Transverse colon (tissue), 4 donors: ENCODE results near the gene OGFR. TPM values are rescaled to one million over a fixed set of nuclear protein-coding genes. Genes with fewer than 3 reads are reported as not detected.

Experiments used
- DNase-seq: peaks from one replicate; pipeline ENCODE4 v3.0.0-alpha.2; 2019
- H3K27ac ChIP-seq, 4 donors: fragments of 200-600 bp; sonication (generic); 2 replicates each; pipeline ENCODE4 v1.5.1; 2016 to 2018; ENCODE audit warnings: inconsistent platforms in 4 of 4
- H3K27me3 ChIP-seq: fragments of 200-600 bp; sonication (generic); 2 replicates; pipeline ENCODE4 v1.5.1; 2017; ENCODE audit warnings: inconsistent platforms
- H3K36me3 ChIP-seq, 4 donors: fragments of 200-600 bp; sonication (generic); 2 replicates each; pipeline ENCODE4 v1.5.1; 2017 to 2019; ENCODE audit warnings: inconsistent platforms in 4 of 4
- H3K4me1 ChIP-seq, 4 donors: fragments of 200-600 bp; sonication (generic); 2 replicates each; pipeline ENCODE4 v1.5.1; 2017 to 2020; ENCODE audit warnings: inconsistent platforms in 4 of 4
- H3K4me3 ChIP-seq, 4 donors: fragments of 200-600 bp; sonication (generic); 1 replicate in 1 of 4; 2 replicates in 3 of 4; pipeline versions ENCODE4 v1.5.1 to v1.6.1; 2017 to 2019; ENCODE audit warnings: inconsistent platforms in 4 of 4
- H3K9me3 ChIP-seq, 2 donors: fragments of 200-600 bp; sonication (generic); 2 replicates each; pipeline ENCODE4 v1.5.1; 2017 to 2019; ENCODE audit warnings: inconsistent platforms in 2 of 2
- CTCF ChIP-seq, 5 experiments: fragments of 200-600 bp in 3 of 5; fragments of 450-650 bp in 2 of 5; sonication (generic) in 3 of 5; IDR thresholded peaks; 1 replicate in 2 of 5; 2 replicates in 3 of 5; pipeline ENCODE4 v1.5.1; 2016 to 2017; ENCODE audit warnings: antibody characterized with exemption in 5 of 5, inconsistent platforms in 3 of 5, mild to moderate bottlenecking in 2 of 5, moderate library complexity in 1 of 5
- EP300 ChIP-seq: sonication (generic); formaldehyde crosslinking; IDR thresholded peaks from one replicate; pipeline ENCODE4 v1.6.1; 2017; ENCODE audit warnings: antibody characterized with exemption, low read depth
- POLR2A ChIP-seq: fragments of 450-650 bp; IDR thresholded peaks from one replicate; pipeline ENCODE4 v1.6.1; 2016; ENCODE audit warnings: antibody characterized with exemption, mild to moderate bottlenecking, moderate library complexity
- POLR2AphosphoS5 ChIP-seq, 3 donors: sonication (generic); formaldehyde crosslinking; IDR thresholded peaks; one replicate each; pipeline ENCODE4 v1.6.1; 2016; ENCODE audit warnings: antibody characterized with exemption in 3 of 3
- WGBS, 2 donors: methylation state at CpG; one replicate each; pipeline ENCODE4 v1.1.5; 2018; ENCODE audit warnings: low coverage in 1 of 2; 5-methylcytosine and 5-hydroxymethylcytosine counted together
- in situ Hi-C, 4 donors: fragments of 200-750 bp; cut with MboI; loops; one replicate each; pipeline versions ENCODE4 v1.15.0 to v1.15.1; 2017; ENCODE audit warnings: low sequenced_read_pairs in 3 of 4, low pct_ligation_motif_present in 1 of 4, low pct_unique_long_range_greater_than_20kb in 1 of 4
- intact Hi-C: fragments of 100-400 bp; cut with DNase I; formaldehyde crosslinking; loops from one replicate; pipeline ENCODE4 v1.15.1; 2023; ENCODE audit warnings: low total_unique reads
- total RNA-seq, 4 donors: library from RNA; depleted of rRNA; stranded (reverse); fragments of >200 nt; gene quantifications; one replicate each; pipeline ENCODE4 v1.1.0, GENCODE V29; 2016

OGFR gene
- total RNA-seq, 4 donors from 2014 or later: 55.2 to 137 (median 71.1) TPM

GRCh38 chr20:62780696-62781095 is 23.9 kb upstream of the OGFR start:
- 36 to 71% methylated on average over 6 to 17 of the region's 17 CpGs for WGBS, 2 donors
- peaks cover 3% of the 10 kb centered on the region for H3K27me3 ChIP-seq
- in situ Hi-C loops (loop anchor here in 2 of 4 donors (10.0 to 25.0 kb wide), 3 partner anchors 93 to 286 kb away; no protein-coding TSS in a partner anchor), intact Hi-C loops (no loop called here)
- H3K36me3 ChIP-seq: no peaks in the 10 kb centered on the region
- no peak overlapping the region for H3K4me3 ChIP-seq
- no peak overlapping the region for H3K27ac ChIP-seq
- peaks cover 0 to 7% (median 2%) of the 10 kb centered on the region in 4 donors for H3K4me1 ChIP-seq
- TF ChIP-seq CTCF (IDR thresholded peaks at IDR 0.05) (no peak), POLR2A (no peak), EP300 (no peak), POLR2AphosphoS5 (IDR thresholded peaks at IDR 0.05) (no peak)
- DNase-seq: no peak
- no peaks in the 10 kb centered on the region for H3K9me3 ChIP-seq

GRCh38 chr20:62782149-62782892 is 22.3 kb upstream of the OGFR start:
- TF ChIP-seq CTCF (IDR thresholded peaks at IDR 0.05): no peak
- Histone ChIP-seq H3K27me3 (peaks cover 3% of the 10 kb centered on the region), H3K36me3 (no peaks in the 10 kb centered on the region), H3K9me3 (no peaks in the 10 kb centered on the region), H3K4me3 (no peak overlapping the region), H3K4me1 (no peaks in the 10 kb centered on the region), H3K27ac (no peak overlapping the region)
- in situ Hi-C loops (loop anchor here in 2 of 4 donors (10.0 to 25.0 kb wide), 3 partner anchors 95 to 288 kb away; no protein-coding TSS in a partner anchor), intact Hi-C loops (no loop called here)
- DNase-seq: no peak
- WGBS, 2 donors: 88% methylated on average over 18 of the region's 18 CpGs; no CpG with 5 or more reads in 1 of the 2 donors

- in situ Hi-C loops: loop anchor here in 2 of 4 donors (10.0 to 25.0 kb wide), 3 partner anchors 96 to 288 kb away; no protein-coding TSS in a partner anchor
Measured at GRCh38 chr20:62782893-62783278, 21.7 kb upstream of the OGFR start.

GRCh38 chr20:62784497-62784896 is 20.1 kb upstream of the OGFR start:
- DNase-seq: no peak
- Histone ChIP-seq H3K27me3 (peaks cover 3% of the 10 kb centered on the region), H3K36me3 (no peaks in the 10 kb centered on the region), H3K27ac (no peak overlapping the region), H3K4me3 (no peak overlapping the region), H3K4me1 (no peaks in the 10 kb centered on the region), H3K9me3 (no peaks in the 10 kb centered on the region)
- no peak for TF ChIP-seq POLR2A
- TF ChIP-seq EP300: no peak
- TF ChIP-seq CTCF (IDR thresholded peaks at IDR 0.05): no peak
- no peak for TF ChIP-seq POLR2AphosphoS5 (IDR thresholded peaks at IDR 0.05)
- intact Hi-C loops (no loop called here), in situ Hi-C loops (loop anchor here in 2 of 4 donors (10.0 to 25.0 kb wide), 3 partner anchors 97 to 290 kb away; no protein-coding TSS in a partner anchor)
- 91% methylated on average over 16 of the region's 16 CpGs; no CpG with 5 or more reads in 1 of the 2 donors for whole genome bisulfite sequencing, 2 donors

More at GRCh38 chr20:62782893-62783278, 21.7 kb upstream of the OGFR start:
- Histone ChIP-seq H3K9me3 (no peaks in the 10 kb centered on the region), H3K4me1 (no peaks in the 10 kb centered on the region), H3K36me3 (no peaks in the 10 kb centered on the region), H3K27me3 (peaks cover 3% of the 10 kb centered on the region), H3K27ac (no peak overlapping the region), H3K4me3 (no peak overlapping the region)
- no peak for TF ChIP-seq EP300
- no peak for DNase-seq
- WGBS, 2 donors: 58% methylated on average over 9 of the region's 9 CpGs; no CpG with 5 or more reads in 1 of the 2 donors
- intact Hi-C loops: no loop called here
